SK-N-MC (cell line): Measurements from ENCODE around the gene AK3.

Source experiments
- EZH2 ChIP-seq: fragments of 200-600 bp; sonication (generic); IDR thresholded peaks from one replicate; pipeline ENCODE4 v1.6.1; 2017; ENCODE audit warnings: antibody characterized with exemption
- POLR2AphosphoS5 ChIP-seq: IDR thresholded peaks from 2 replicates; pipeline ENCODE4 v1.6.1; 2012; ENCODE audit warnings: mild to moderate bottlenecking, low read depth, low read length, borderline replicate concordance

DNA sequence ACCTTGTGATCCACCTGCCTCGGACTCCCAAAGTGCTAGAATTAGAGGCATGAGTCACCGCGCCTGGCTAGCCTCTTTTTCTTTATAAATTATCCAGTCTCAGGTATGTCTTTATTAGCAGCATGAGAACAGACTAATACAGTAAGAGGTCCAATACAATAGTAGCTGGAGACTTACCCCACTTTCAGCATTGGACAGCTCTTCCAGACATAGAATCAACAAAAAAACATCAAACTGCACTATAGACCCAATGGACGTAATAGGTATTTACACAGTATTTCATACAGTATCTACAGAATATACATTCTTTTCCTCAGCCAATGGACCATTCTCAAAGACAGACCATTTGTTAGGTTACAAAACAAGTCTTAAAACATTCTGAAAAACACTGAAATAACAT, 45.6 kb upstream of the AK3 start:
- TF ChIP-seq POLR2AphosphoS5 (no peak), EZH2 (no peak)
